ENCODE results near the gene WSCD1.

GRCh38 chr17:6135996-6136395 is 65.8 kb downstream of the WSCD1 start:
- no peak for TF ChIP-seq CTCF (optimal IDR thresholded peaks at IDR 0.05 in 1 of 3, IDR thresholded peaks at IDR 0.05 in 1 of 3, conservative IDR thresholded peaks at IDR 0.05 in 1 of 3; ENCODE audit: extremely low read depth in 1 of 3, insufficient read depth in 2 of 3, low read length in 3 of 3)
- no peak for TF ChIP-seq EZH2 (IDR thresholded peaks at IDR 0.05; ENCODE audit: low read length)
